GM19238 (cell line): ENCODE results near the gene CDH16.
A peak's percentile ranks its signal among the peaks of the same experiment; 100 is the strongest.
"Not testable (repeated sequence)": the region's sequence is repeated elsewhere in the genome, so short reads cannot be mapped to it uniquely, and the experiment has no call there.

Experiments used
- DNase-seq: peaks from one replicate; pipeline ENCODE4 v3.0.0; 2011; ENCODE audit warnings: low spot score; ENCODE audit not compliant: insufficient read length

Gene CDH16

GRCh38 chr16:66898207-66898606 lies 20.5 kb downstream of the CDH16 start:
- DNase-seq: no peak

GRCh38 chr16:66896682-66897081 lies 22.0 kb downstream of the CDH16 start:
- DNase-seq: not testable (repeated sequence)

- DNase-seq: peak; percentile 0
Observed at GRCh38 chr16:66895999-66896398, 22.7 kb downstream of the CDH16 start.

- DNase-seq: no peak
Observed at GRCh38 chr16:66895689-66895979, 23.1 kb downstream of the CDH16 start.

- peak; percentile 37 for DNase-seq
Observed at GRCh38 chr16:66894948-66895688, 23.6 kb downstream of the CDH16 start.

GRCh38 chr16:66894055-66894454 lies 24.6 kb downstream of the CDH16 start:
- DNase-seq: no peak

GRCh38 chr16:66891797-66892196 lies 26.9 kb downstream of the CDH16 start:
- DNase-seq: no peak

GRCh38 chr16:66891360-66891759 lies 27.3 kb downstream of the CDH16 start:
- no peak for DNase-seq

- DNase-seq: no peak
Observed at GRCh38 chr16:66890799-66891198, 27.9 kb downstream of the CDH16 start.

GRCh38 chr16:66889622-66890021 lies 29.1 kb downstream of the CDH16 start:
- DNase-seq: no peak

- no peak for DNase-seq
Observed at GRCh38 chr16:66888647-66889615, 29.8 kb downstream of the CDH16 start.

- DNase-seq: no peak
Observed at GRCh38 chr16:66886914-66887313, 31.8 kb downstream of the CDH16 start.

GRCh38 chr16:66886321-66886720 lies 32.4 kb downstream of the CDH16 start:
- no peak for DNase-seq

GRCh38 chr16:66885491-66885890 lies 33.2 kb downstream of the CDH16 start:
- DNase-seq: no peak

- DNase-seq: no peak
Observed at GRCh38 chr16:66882702-66883101, 36.0 kb downstream of the CDH16 start.

GRCh38 chr16:66881964-66882508 lies 36.6 kb downstream of the CDH16 start:
- DNase-seq: no peak

GRCh38 chr16:66881560-66881959 lies 37.1 kb downstream of the CDH16 start:
- no peak for DNase-seq

GRCh38 chr16:66881014-66881417 lies 37.7 kb downstream of the CDH16 start:
- no peak for DNase-seq

GRCh38 chr16:66880288-66881013 lies 38.2 kb downstream of the CDH16 start, which contains the start of gene PDP2:
PDP2 (plus strand) TSS chr16:66880515; CDS start chr16:66884285, 3,770 bp downstream.
- DNase-seq: peak; percentile 87

- DNase-seq: no peak
Observed at GRCh38 chr16:66878067-66878466, 40.6 kb downstream of the CDH16 start.

GRCh38 chr16:66874079-66874775 lies 44.5 kb downstream of the CDH16 start:
- DNase-seq: no peak
